Parathyroid adenoma (tissue), 2 donors: ENCODE data around the gene SIRT6.

Experiments
- H2AFZ ChIP-seq: fragments of 300-600 bp; sonication (generic); one replicate; pipeline ENCODE4 v1.7.0; 2017; ENCODE audit warnings: antibody characterized with exemption, mild to moderate bottlenecking
- H3K27ac ChIP-seq: fragments of 300-600 bp; sonication (generic); one replicate; pipeline ENCODE4 v1.7.0; 2017
- H3K27me3 ChIP-seq: fragments of 300-600 bp; sonication (generic); one replicate; pipeline ENCODE4 v1.7.0; 2017; ENCODE audit warnings: low read length; ENCODE audit not compliant: control insufficient read depth, insufficient read depth
- H3K36me3 ChIP-seq: fragments of 300-600 bp; sonication (generic); one replicate; pipeline ENCODE4 v1.7.0; 2017; ENCODE audit warnings: low read length; ENCODE audit not compliant: control insufficient read depth, insufficient read depth
- H3K4me1 ChIP-seq: fragments of 300-600 bp; sonication (generic); one replicate; pipeline ENCODE4 v1.7.0; 2017; ENCODE audit warnings: control low read depth
- H3K4me2 ChIP-seq: fragments of 300-600 bp; sonication (generic); one replicate; pipeline ENCODE4 v1.7.0; 2017; ENCODE audit warnings: low read length
- H3K4me3 ChIP-seq: fragments of 300-600 bp; sonication (generic); one replicate; pipeline ENCODE4 v1.7.0; 2017; ENCODE audit warnings: low read depth, low read length
- H3K79me2 ChIP-seq: fragments of 300-600 bp; sonication (generic); one replicate; pipeline ENCODE4 v1.7.0; 2017; ENCODE audit warnings: control low read depth
- H3K9ac ChIP-seq: fragments of 300-600 bp; sonication (generic); one replicate; pipeline ENCODE4 v1.7.0; 2017; ENCODE audit warnings: mild to moderate bottlenecking
- H3K9me3 ChIP-seq: fragments of 300-600 bp; sonication (generic); one replicate; pipeline ENCODE4 v1.7.0; 2017; ENCODE audit warnings: low read length; ENCODE audit not compliant: control insufficient read depth
- TF ChIP-seq, protein P1 (sequence below): fragments of 300-600 bp; sonication (generic); IDR thresholded peaks from one replicate; pipeline ENCODE4 v1.7.0; 2017; ENCODE audit warnings: antibody characterized with exemption, mild to moderate bottlenecking
- donor health status: primary hyperparathyroidism.

SIRT6 gene

GRCh38 chr19:4210166-4210731 lies 27.9 kb upstream of the SIRT6 start:
- H3K27me3 ChIP-seq, result no peaks in the 10 kb centered on the region
- no peak overlapping the region for H3K27ac ChIP-seq
- no peaks in the 10 kb centered on the region for H3K79me2 ChIP-seq

GRCh38 chr19:4208385-4209094 lies 26.2 kb upstream of the SIRT6 start:
- H3K27me3 ChIP-seq, result no peaks in the 10 kb centered on the region
- no peaks in the 10 kb centered on the region for H3K9me3 ChIP-seq
- TF ChIP-seq, protein P1, sequence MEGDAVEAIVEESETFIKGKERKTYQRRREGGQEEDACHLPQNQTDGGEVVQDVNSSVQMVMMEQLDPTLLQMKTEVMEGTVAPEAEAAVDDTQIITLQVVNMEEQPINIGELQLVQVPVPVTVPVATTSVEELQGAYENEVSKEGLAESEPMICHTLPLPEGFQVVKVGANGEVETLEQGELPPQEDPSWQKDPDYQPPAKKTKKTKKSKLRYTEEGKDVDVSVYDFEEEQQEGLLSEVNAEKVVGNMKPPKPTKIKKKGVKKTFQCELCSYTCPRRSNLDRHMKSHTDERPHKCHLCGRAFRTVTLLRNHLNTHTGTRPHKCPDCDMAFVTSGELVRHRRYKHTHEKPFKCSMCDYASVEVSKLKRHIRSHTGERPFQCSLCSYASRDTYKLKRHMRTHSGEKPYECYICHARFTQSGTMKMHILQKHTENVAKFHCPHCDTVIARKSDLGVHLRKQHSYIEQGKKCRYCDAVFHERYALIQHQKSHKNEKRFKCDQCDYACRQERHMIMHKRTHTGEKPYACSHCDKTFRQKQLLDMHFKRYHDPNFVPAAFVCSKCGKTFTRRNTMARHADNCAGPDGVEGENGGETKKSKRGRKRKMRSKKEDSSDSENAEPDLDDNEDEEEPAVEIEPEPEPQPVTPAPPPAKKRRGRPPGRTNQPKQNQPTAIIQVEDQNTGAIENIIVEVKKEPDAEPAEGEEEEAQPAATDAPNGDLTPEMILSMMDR, result no peak
- H3K79me2 ChIP-seq, result no peaks in the 10 kb centered on the region
- H3K4me1 ChIP-seq, result no peaks in the 10 kb centered on the region
- no peaks in the 10 kb centered on the region for H3K36me3 ChIP-seq
- H3K27ac ChIP-seq, result no peak overlapping the region
- H2AFZ ChIP-seq, result no peak overlapping the region
- H3K9ac ChIP-seq, result no peak overlapping the region
- no peak overlapping the region for H3K4me2 ChIP-seq
- no peak overlapping the region for H3K4me3 ChIP-seq

More at GRCh38 chr19:4210166-4210731, 27.9 kb upstream of the SIRT6 start:
- H3K4me2 ChIP-seq, result no peak overlapping the region
- no peak overlapping the region for H2AFZ ChIP-seq
- H3K9ac ChIP-seq, result no peak overlapping the region
- H3K9me3 ChIP-seq, result no peaks in the 10 kb centered on the region
- no peaks in the 10 kb centered on the region for H3K4me1 ChIP-seq
- TF ChIP-seq, protein P1, result no peak
- H3K36me3 ChIP-seq, result no peaks in the 10 kb centered on the region
- no peak overlapping the region for H3K4me3 ChIP-seq

- H2AFZ ChIP-seq, result no peak overlapping the region
- no peaks in the 10 kb centered on the region for H3K79me2 ChIP-seq
- TF ChIP-seq, protein P1, result no peak
- no peak overlapping the region for H3K9ac ChIP-seq
- no peaks in the 10 kb centered on the region for H3K27me3 ChIP-seq
- no peak overlapping the region for H3K4me2 ChIP-seq
- H3K4me1 ChIP-seq, result no peaks in the 10 kb centered on the region
- H3K27ac ChIP-seq, result no peak overlapping the region
- H3K4me3 ChIP-seq, result no peak overlapping the region
- no peaks in the 10 kb centered on the region for H3K36me3 ChIP-seq
- H3K9me3 ChIP-seq, result no peaks in the 10 kb centered on the region
These were observed 24.6 kb upstream of the SIRT6 start for GRCh38 chr19:4206818-4207484.

DNA sequence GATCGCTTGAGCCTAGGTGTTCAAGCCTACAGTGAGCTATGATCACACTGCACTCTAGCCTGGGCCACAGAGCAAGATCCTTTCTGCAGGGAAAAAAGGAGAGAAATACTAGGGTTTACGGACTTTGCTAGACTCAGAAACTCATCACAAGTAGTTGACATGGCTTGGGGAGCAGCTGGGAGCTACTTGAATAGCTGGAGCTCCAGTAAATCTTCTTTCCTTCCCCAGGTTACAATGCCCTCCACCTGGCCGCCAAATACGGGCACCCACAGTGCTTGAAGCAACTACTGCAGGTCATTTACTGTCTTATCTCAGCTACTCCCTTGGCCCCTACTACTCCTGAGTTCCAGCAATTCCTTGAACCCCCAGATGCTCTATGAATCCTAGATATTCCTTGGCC lies 19.4 kb upstream of the SIRT6 start:
- H3K27me3 ChIP-seq, result no peaks in the 10 kb centered on the region
- no peak overlapping the region for H3K4me3 ChIP-seq
- no peaks in the 10 kb centered on the region for H3K36me3 ChIP-seq
- H3K9ac ChIP-seq, result no peak overlapping the region
- no peak overlapping the region for H3K4me2 ChIP-seq
- H3K9me3 ChIP-seq, result no peaks in the 10 kb centered on the region
- TF ChIP-seq, protein P1, result no peak
- H3K4me1 ChIP-seq, result no peaks in the 10 kb centered on the region
- H2AFZ ChIP-seq, result no peak overlapping the region
- no peaks in the 10 kb centered on the region for H3K79me2 ChIP-seq
- H3K27ac ChIP-seq, result no peak overlapping the region
